GM19438 (cell line): ENCODE results near the gene F10.
"Not testable (repeated sequence)": the region's sequence is repeated elsewhere in the genome, so short reads cannot be mapped to it uniquely, and the experiment has no call there.

Experiments used
- ATAC-seq: cut with Tn5 transposase; IDR thresholded peaks from one replicate; pipeline ENCODE4 v1.9.1; 2021; ENCODE audit warnings: low read depth; ENCODE audit not compliant: unreplicated experiment

The F10 gene

GRCh38 chr13:113098162-113098732, 24.4 kb upstream of the F10 start:
- no peak for ATAC-seq

GRCh38 chr13:113099142-113099541, 23.5 kb upstream of the F10 start:
- ATAC-seq = no peak

GRCh38 chr13:113102302-113102701, 20.3 kb upstream of the F10 start:
- ATAC-seq = not testable (repeated sequence)

- no peak for ATAC-seq
These were observed 19.9 kb upstream of the F10 start for GRCh38 chr13:113102727-113103126.

GRCh38 chr13:113103646-113104045, 19.0 kb upstream of the F10 start:
- ATAC-seq = no peak

GRCh38 chr13:113105032-113105920, 17.3 kb upstream of the F10 start, which contains the start of gene F7:
TSS of gene F7 (plus strand) at chr13:113105791. CDS start at chr13:113105842, 51 bp downstream.
- no peak for ATAC-seq

GRCh38 chr13:113105921-113106452, 16.6 kb upstream of the F10 start:
- ATAC-seq = no peak

- ATAC-seq = no peak
These were observed 15.8 kb upstream of the F10 start for GRCh38 chr13:113106711-113107351.

- not testable (repeated sequence) for ATAC-seq
These were observed 14.1 kb upstream of the F10 start for GRCh38 chr13:113108521-113108920.

GRCh38 chr13:113109151-113110047, 13.2 kb upstream of the F10 start:
- no peak for ATAC-seq

- no peak for ATAC-seq
These were observed 12.3 kb upstream of the F10 start for GRCh38 chr13:113110048-113110851.

- ATAC-seq = no peak
These were observed 11.7 kb upstream of the F10 start for GRCh38 chr13:113110852-113111315.

GRCh38 chr13:113111821-113112220, 10.8 kb upstream of the F10 start:
- ATAC-seq = not testable (repeated sequence)

- ATAC-seq = not testable (repeated sequence)
These were observed 10.1 kb upstream of the F10 start for GRCh38 chr13:113112475-113112874.

GRCh38 chr13:113112893-113113845, 9.4 kb upstream of the F10 start:
- ATAC-seq = no peak

GRCh38 chr13:113113846-113114271, 8.7 kb upstream of the F10 start:
- ATAC-seq = no peak

GRCh38 chr13:113114511-113115362, 7.9 kb upstream of the F10 start:
- no peak for ATAC-seq
